ENCODE measurements around the gene SUPT20HL1.
"Not testable (repeated sequence)": the region's sequence is repeated elsewhere in the genome, so short reads cannot be mapped to it uniquely, and the experiment has no call there.

Gene SUPT20HL1

DNA sequence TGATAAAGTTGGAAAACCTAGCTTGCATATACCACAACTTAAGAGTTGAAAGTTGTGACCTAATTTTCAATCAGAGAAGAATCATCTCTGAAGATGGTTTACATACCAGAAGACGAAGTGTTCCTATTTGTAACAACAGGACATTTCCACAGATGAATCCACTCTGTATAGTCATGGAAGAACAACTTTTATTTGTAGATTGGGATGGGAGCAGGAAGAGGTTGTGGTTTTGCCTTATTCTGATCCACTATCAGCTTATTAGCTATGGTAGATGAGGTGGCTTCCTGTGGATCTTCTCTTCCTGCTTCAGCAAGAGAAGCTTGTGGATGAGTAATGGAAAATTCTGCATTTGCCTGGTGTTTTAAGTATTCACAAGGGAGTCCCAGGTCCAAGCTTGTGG lies 18.6 kb upstream of the SUPT20HL1 start:
- CTCF ChIA-PET = no interaction called here
- DNase-seq (ENCODE audit: extremely low spot score) = no peak
- POLR2A ChIA-PET = no interaction called here
- TF ChIP-seq CTCF (IDR thresholded peaks at IDR 0.05; ENCODE audit: control extremely low read depth, extremely low read depth, low read depth, missing control alignments) = no peak

- no peak for DNase-seq (ENCODE audit: extremely low spot score)
- no peak for TF ChIP-seq CTCF (IDR thresholded peaks at IDR 0.05; ENCODE audit: control extremely low read depth, extremely low read depth, low read depth, missing control alignments)
- POLR2A ChIA-PET = no interaction called here
- CTCF ChIA-PET = interaction anchor here (1.2 kb wide), 1 partner anchor 9 kb away, joined by 3 read pairs; no protein-coding TSS in a partner anchor
Observed at GRCh38 chrX:24343719-24344118, 16.7 kb upstream of the SUPT20HL1 start.

GRCh38 chrX:24347881-24348280 lies 12.6 kb upstream of the SUPT20HL1 start:
- no peak for DNase-seq (ENCODE audit: extremely low spot score)
- POLR2A ChIA-PET = no interaction called here
- no peak for TF ChIP-seq CTCF (IDR thresholded peaks at IDR 0.05; ENCODE audit: control extremely low read depth, extremely low read depth, low read depth, missing control alignments)
- CTCF ChIA-PET = no interaction called here

DNA sequence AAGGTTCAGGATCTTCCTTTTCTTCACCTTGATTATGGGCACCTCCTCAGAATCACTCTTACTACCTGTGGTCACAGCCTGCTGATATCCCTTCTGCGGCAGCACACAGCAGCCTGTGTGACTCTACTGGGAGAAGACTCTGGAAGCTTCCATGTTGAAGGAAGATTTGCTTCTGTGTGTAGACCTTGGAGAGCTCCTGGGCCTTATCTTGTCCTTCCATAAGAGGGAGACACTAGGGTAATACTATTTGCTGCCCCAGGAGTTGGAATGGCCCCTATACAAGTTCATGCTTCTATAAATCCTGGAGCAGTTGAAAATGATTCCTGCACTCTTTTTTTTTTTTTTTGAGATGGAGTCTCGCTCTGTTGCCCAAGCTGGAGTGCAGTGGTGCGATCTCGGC lies 10.2 kb upstream of the SUPT20HL1 start:
- CTCF ChIA-PET = interaction anchor here (1.5 to 1.8 kb wide), 2 partner anchors 21 to 211 kb away, joined by 3 to 6 read pairs; no protein-coding TSS in a partner anchor
- no peak for DNase-seq (ENCODE audit: extremely low spot score)
- no peak for TF ChIP-seq CTCF (IDR thresholded peaks at IDR 0.05; ENCODE audit: control extremely low read depth, extremely low read depth, low read depth, missing control alignments)
- POLR2A ChIA-PET = no interaction called here

GRCh38 chrX:24355095-24355494 lies 5.3 kb upstream of the SUPT20HL1 start:
- TF ChIP-seq CTCF (IDR thresholded peaks at IDR 0.05; ENCODE audit: control extremely low read depth, extremely low read depth, low read depth, missing control alignments) = no peak
- DNase-seq (ENCODE audit: extremely low spot score) = no peak
- ChIA-PET POLR2A (no interaction called here), CTCF (no interaction called here)

DNA sequence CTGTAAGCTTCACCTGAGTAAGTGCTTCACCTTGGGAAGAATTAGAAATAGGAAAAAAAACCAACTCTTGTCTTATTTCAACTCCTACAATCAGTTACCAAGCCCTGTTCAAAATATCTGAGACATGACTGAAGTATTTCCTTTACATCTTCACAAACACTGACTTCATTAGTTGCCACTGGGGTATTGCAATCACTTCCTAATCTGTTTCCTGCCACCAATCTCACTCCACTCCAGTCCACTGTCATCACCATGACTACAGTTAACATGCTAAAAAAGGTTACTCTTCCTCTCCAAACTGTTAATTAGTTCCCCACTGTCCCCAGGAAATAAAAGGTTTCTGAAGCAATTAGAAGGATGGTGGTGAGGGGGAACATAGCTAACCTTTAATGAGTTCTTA lies 3.3 kb upstream of the SUPT20HL1 start:
- no peak for DNase-seq (ENCODE audit: extremely low spot score)
- POLR2A ChIA-PET = no interaction called here
- TF ChIP-seq CTCF (IDR thresholded peaks at IDR 0.05; ENCODE audit: control extremely low read depth, extremely low read depth, low read depth, missing control alignments) = no peak
- CTCF ChIA-PET = no interaction called here

DNA sequence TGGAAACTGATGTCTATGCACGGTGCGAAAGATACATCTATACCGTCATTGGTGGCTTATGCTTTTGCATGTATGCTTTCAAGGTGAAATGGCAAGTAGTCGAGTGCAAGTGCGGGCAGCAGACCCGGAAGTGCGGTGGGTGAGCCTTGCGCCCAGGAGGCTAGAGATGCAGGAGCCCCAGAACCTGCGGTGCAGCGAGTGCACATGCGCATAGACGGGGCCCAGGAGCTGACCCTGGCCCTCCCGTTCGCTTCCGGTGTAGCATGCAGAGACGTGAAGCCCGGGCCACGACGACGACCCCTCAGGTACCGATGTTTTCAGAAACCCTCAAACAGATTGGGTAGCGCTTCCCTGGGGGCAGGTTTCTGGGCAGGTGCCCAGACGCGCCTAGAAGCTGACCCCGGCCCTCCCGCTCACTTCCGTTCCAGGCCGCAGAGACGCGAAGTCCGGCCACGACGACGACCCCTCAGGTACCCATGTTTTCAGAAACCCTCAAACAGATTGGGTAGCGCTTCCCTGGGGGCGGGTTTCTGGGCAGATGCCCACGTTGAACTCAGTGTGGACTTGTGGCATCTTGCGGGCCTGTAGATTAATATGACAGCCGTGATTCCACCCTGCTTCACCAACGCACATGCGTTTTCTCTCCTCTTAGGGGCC lies 1.8 kb downstream of the SUPT20HL1 start:
- CTCF ChIA-PET; DNase-seq (ENCODE audit: extremely low spot score); POLR2A ChIA-PET: not testable (repeated sequence)

DNA sequence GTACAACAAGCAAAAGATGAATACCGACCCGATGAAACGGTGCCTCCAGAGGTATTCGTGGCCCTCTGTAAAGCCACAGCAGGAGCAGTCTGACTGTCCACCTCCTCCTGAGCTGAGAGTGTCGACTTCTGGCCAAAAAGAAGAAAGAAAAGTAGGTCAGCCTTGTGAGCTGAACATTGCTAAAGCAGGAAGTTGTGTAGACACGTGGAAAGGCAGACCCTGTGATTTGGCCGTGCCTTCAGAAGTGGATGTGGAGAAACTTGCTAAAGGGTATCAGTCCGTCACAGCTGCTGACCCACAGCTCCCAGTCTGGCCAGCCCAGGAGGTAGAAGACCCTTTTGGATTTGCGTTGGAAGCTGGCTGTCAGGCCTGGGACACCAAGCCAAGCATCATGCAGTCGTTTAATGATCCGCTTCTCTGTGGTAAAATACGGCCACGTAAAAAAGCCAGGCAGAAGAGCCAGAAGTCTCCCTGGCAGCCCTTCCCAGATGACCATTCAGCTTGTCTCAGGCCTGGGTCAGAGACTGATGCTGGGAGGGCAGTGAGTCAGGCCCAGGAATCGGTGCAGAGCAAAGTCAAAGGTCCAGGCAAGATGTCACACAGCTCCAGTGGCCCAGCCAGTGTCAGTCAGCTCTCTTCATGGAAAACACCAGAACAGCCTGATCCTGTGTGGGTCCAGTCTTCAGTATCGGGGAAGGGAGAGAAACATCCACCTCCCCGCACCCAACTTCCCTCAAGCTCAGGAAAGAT lies 3.2 kb downstream of the SUPT20HL1 start:
- DNase-seq (ENCODE audit: extremely low spot score); CTCF ChIA-PET; POLR2A ChIA-PET: not testable (repeated sequence)

Data from GM10248 (cell line).